Caco-2 (cell line): ENCODE measurements around the gene TBCB. TPM values are rescaled to one million over a fixed set of nuclear protein-coding genes. Genes with fewer than 3 reads are reported as not detected.
A peak's percentile ranks its signal among the peaks of the same experiment; 100 is the strongest.

Source experiments
- BruUV-seq: library from RNA; stranded (reverse); fragments of 400-500 nt; replicated peaks from 2 replicates; lab custom pipeline; 2021; lab: Mats Ljungman, UMichigan
- CTCF ChIA-PET: fragments of 300-600 bp; sonication (Branson Sonifier 250); formaldehyde crosslinking; loops from one replicate; lab custom pipeline; 2022; ENCODE audit warnings: antibody characterized with exemption; lab: Charles Lee
- POLR2A ChIA-PET: fragments of 300-600 bp; sonication (Branson Sonifier 250); formaldehyde crosslinking; loops from one replicate; lab custom pipeline; 2022; ENCODE audit warnings: antibody characterized with exemption; lab: Charles Lee
- DNase-seq, 2 experiments: peaks; one replicate each; pipeline versions ENCODE4 v3.0.0 to v3.0.0-alpha.2; 2020 to 2022
- H3K27me3 ChIP-seq: replicated peaks from 2 replicates; pipeline ENCODE4 v1.6.0; 2011; ENCODE audit warnings: low read length; ENCODE audit not compliant: control insufficient read depth, insufficient read depth
- H3K36me3 ChIP-seq: 2 replicates; pipeline ENCODE4 v1.5.1; 2011; ENCODE audit warnings: low read length; ENCODE audit not compliant: control insufficient read depth, insufficient read depth
- H3K4me1 ChIP-seq: fragments of 250-450 bp; sonication (Bioruptor Pico); 2 replicates; pipeline ENCODE4 v1.5.1; 2020; ENCODE audit warnings: mild to moderate bottlenecking
- H3K4me3 ChIP-seq: 2 replicates; pipeline ENCODE4 v1.5.1; 2011; ENCODE audit warnings: low read depth, mild to moderate bottlenecking, control low read depth, low read length
- H3K9me3 ChIP-seq: fragments of 250-450 bp; sonication (Bioruptor Pico); 2 replicates; pipeline ENCODE4 v1.5.1; 2020; ENCODE audit warnings: mild to moderate bottlenecking, moderate library complexity
- H3K27ac Mint-ChIP-seq: one replicate; pipeline ENCODE4 v1.8.0; 2022; ENCODE audit warnings: mixed read lengths; ENCODE audit not compliant: unreplicated experiment
- H3K27me3 Mint-ChIP-seq: one replicate; pipeline ENCODE4 v1.8.0; 2022; ENCODE audit warnings: mixed read lengths; ENCODE audit not compliant: insufficient read depth, unreplicated experiment
- H3K36me3 Mint-ChIP-seq: one replicate; pipeline ENCODE4 v1.8.0; 2022; ENCODE audit warnings: mild to moderate bottlenecking, mixed read lengths; ENCODE audit not compliant: insufficient read depth, unreplicated experiment
- H3K4me1 Mint-ChIP-seq: one replicate; pipeline ENCODE4 v1.8.0; 2022; ENCODE audit warnings: low read depth, mixed read lengths; ENCODE audit not compliant: unreplicated experiment
- H3K4me3 Mint-ChIP-seq: one replicate; pipeline ENCODE4 v1.8.0; 2022; ENCODE audit warnings: mild to moderate bottlenecking, moderate library complexity, mixed read lengths; ENCODE audit not compliant: unreplicated experiment
- H3K9me3 Mint-ChIP-seq: one replicate; pipeline ENCODE4 v1.8.0; 2022; ENCODE audit warnings: mixed read lengths; ENCODE audit not compliant: unreplicated experiment
- CTCF ChIP-seq, 2 experiments: fragments of 200-600 bp in 1 of 2; IDR thresholded peaks; 1 replicate in 1 of 2; 2 replicates in 1 of 2; pipeline versions ENCODE4 v1.5.1 to v1.8.0; 2011 to 2022; ENCODE audit warnings: antibody characterized with exemption in 1 of 2, control low read depth in 1 of 2, inconsistent platforms in 1 of 2, low read depth in 1 of 2, low read length in 1 of 2, mild to moderate bottlenecking in 1 of 2, moderate library complexity in 1 of 2; ENCODE audit not compliant: insufficient read depth in 1 of 2, severe bottlenecking in 1 of 2, unreplicated experiment in 1 of 2
- intact Hi-C: fragments of 100-400 bp; cut with micrococcal nuclease; formaldehyde crosslinking; loops from one replicate; pipeline ENCODE4 v1.10.0; 2022; ENCODE audit not compliant: unreplicated experiment
- total RNA-seq: library from RNA; stranded (reverse); gene quantifications from 2 replicates; pipeline ENCODE4 v1.2.3, GENCODE V29; 2022

The TBCB gene
- total RNA-seq, 1 experiment from 2014 or later, result 191 TPM

GRCh38 chr19:36142046-36142445 is 26.8 kb downstream of the TBCB start:
- Mint-ChIP-seq H3K9me3 (peaks cover 9% of the 10 kb centered on the region), H3K36me3 (peaks cover 57% of the 10 kb centered on the region), H3K27me3 (no peaks in the 10 kb centered on the region), H3K4me3 (peak overlapping the region; percentile 93), H3K4me1 (peaks cover 12% of the 10 kb centered on the region), H3K27ac (no peak overlapping the region)
- POLR2A ChIA-PET, result no interaction called here
- Histone ChIP-seq H3K4me3 (no peak overlapping the region), H3K27me3 (no peaks in the 10 kb centered on the region), H3K4me1 (peaks cover 7% of the 10 kb centered on the region), H3K36me3 (peaks cover 8% of the 10 kb centered on the region), H3K9me3 (no peaks in the 10 kb centered on the region; the same call in 1 of the 2 replicates)
- intact Hi-C loops, result no loop called here
- no peak for DNase-seq
- BruUV-seq, result no TSS peak
- no peak for TF ChIP-seq CTCF (IDR thresholded peaks at IDR 0.05; ENCODE audit: insufficient read depth in 1 of 2, low read depth in 1 of 2, low read length in 1 of 2, severe bottlenecking in 1 of 2, unreplicated experiment in 1 of 2)
- CTCF ChIA-PET, result no interaction called here

GRCh38 chr19:36142496-36142895 is 27.2 kb downstream of the TBCB start:
- no peak overlapping the region for H3K27ac Mint-ChIP-seq
- CTCF ChIA-PET, result no interaction called here

GRCh38 chr19:36144624-36145023 is 29.4 kb downstream of the TBCB start:
- no peaks in the 10 kb centered on the region for H3K27me3 Mint-ChIP-seq
- peaks cover 83% of the 10 kb centered on the region for H3K36me3 Mint-ChIP-seq
- DNase-seq, result no peak
- H3K4me3 Mint-ChIP-seq, result no peak overlapping the region
- POLR2A ChIA-PET, result interaction anchor here (0.6 kb wide), 1 partner anchor 90 kb away, joined by 3 read pairs; no protein-coding TSS in a partner anchor
- H3K27ac Mint-ChIP-seq, result no peak overlapping the region
- Histone ChIP-seq H3K4me3 (no peak overlapping the region), H3K36me3 (peaks cover 10% of the 10 kb centered on the region), H3K4me1 (peaks cover 7% of the 10 kb centered on the region), H3K9me3 (no peaks in the 10 kb centered on the region; the same call in 1 of the 2 replicates), H3K27me3 (no peaks in the 10 kb centered on the region)
- CTCF ChIA-PET, result no interaction called here
- no peak for TF ChIP-seq CTCF (IDR thresholded peaks at IDR 0.05; ENCODE audit: insufficient read depth in 1 of 2, low read depth in 1 of 2, low read length in 1 of 2, severe bottlenecking in 1 of 2, unreplicated experiment in 1 of 2)
- no TSS peak for BruUV-seq
- intact Hi-C loops, result no loop called here
- peaks cover 9% of the 10 kb centered on the region for H3K9me3 Mint-ChIP-seq
- H3K4me1 Mint-ChIP-seq, result peaks cover 11% of the 10 kb centered on the region

More at GRCh38 chr19:36142496-36142895, 27.2 kb downstream of the TBCB start:
- TF ChIP-seq CTCF (IDR thresholded peaks at IDR 0.05; ENCODE audit: insufficient read depth in 1 of 2, low read depth in 1 of 2, low read length in 1 of 2, severe bottlenecking in 1 of 2, unreplicated experiment in 1 of 2), result no peak
- intact Hi-C loops, result no loop called here
- Mint-ChIP-seq H3K36me3 (peaks cover 62% of the 10 kb centered on the region), H3K27me3 (no peaks in the 10 kb centered on the region), H3K4me3 (peak overlapping the region; percentile 53), H3K4me1 (peaks cover 11% of the 10 kb centered on the region), H3K9me3 (peaks cover 9% of the 10 kb centered on the region)
- no peak overlapping the region for H3K4me3 ChIP-seq
- POLR2A ChIA-PET, result no interaction called here
- H3K36me3 ChIP-seq, result peaks cover 8% of the 10 kb centered on the region
- DNase-seq, result no peak
- BruUV-seq, result no TSS peak
- peaks cover 7% of the 10 kb centered on the region for H3K4me1 ChIP-seq
- no peaks in the 10 kb centered on the region for H3K27me3 ChIP-seq
- H3K9me3 ChIP-seq, result no peaks in the 10 kb centered on the region; the same call in 1 of the 2 replicates
